SK-N-SH treated with all-trans-retinoic acid at 6 μM for 48 hours (cell line): ENCODE data around the gene ZNF689.

Experiments
- ATAC-seq: fragments of 200-7000 bp; cut with Tn5 transposase; 3 replicates; pipeline ENCODE4 v1.9.1; 2020; ENCODE audit warnings: mild to moderate bottlenecking, moderate library complexity
- ARNTL ChIP-seq: fragments of 450-650 bp; formaldehyde crosslinking; IDR thresholded peaks from 2 replicates; pipeline ENCODE4 v1.5.0; 2020; ENCODE audit warnings: low read depth, mild to moderate bottlenecking, moderate library complexity, borderline replicate concordance
- BACH2 ChIP-seq: fragments of 250-450 bp; sonication (Bioruptor Pico); IDR thresholded peaks from 2 replicates; pipeline ENCODE4 v1.9.0; 2021; ENCODE audit warnings: mild to moderate bottlenecking, borderline replicate concordance
- CREB5 ChIP-seq: fragments of 250-450 bp; sonication (Bioruptor Pico); IDR thresholded peaks from 2 replicates; pipeline ENCODE4 v1.5.1; 2020; ENCODE audit warnings: low read depth, mild to moderate bottlenecking, moderate library complexity
- CSDC2 ChIP-seq: fragments of 250-450 bp; sonication (Bioruptor Pico); IDR thresholded peaks from 2 replicates; pipeline ENCODE4 v1.5.0; 2020; ENCODE audit warnings: mild to moderate bottlenecking, moderate library complexity
- ESRRG ChIP-seq: fragments of 250-450 bp; sonication (Bioruptor Pico); IDR thresholded peaks from 2 replicates; pipeline ENCODE4 v1.6.1; 2021; ENCODE audit warnings: mild to moderate bottlenecking
- GLIS3 ChIP-seq: fragments of 250-450 bp; sonication (Bioruptor Pico); IDR thresholded peaks from 2 replicates; pipeline ENCODE4 v1.5.0; 2020; ENCODE audit warnings: mild to moderate bottlenecking, moderate library complexity
- ISL1 ChIP-seq: fragments of 250-450 bp; sonication (Bioruptor Pico); IDR thresholded peaks from 2 replicates; pipeline ENCODE4 v2.1.2; 2022; ENCODE audit warnings: mild to moderate bottlenecking, moderate library complexity
- OSR1 ChIP-seq: fragments of 250-450 bp; sonication (Bioruptor Pico); IDR thresholded peaks from 2 replicates; pipeline ENCODE4 v1.8.0; 2022; ENCODE audit warnings: moderate library complexity, mild to moderate bottlenecking, inconsistent platforms
- PATZ1 ChIP-seq: fragments of 250-450 bp; sonication (Bioruptor Pico); IDR thresholded peaks from 2 replicates; pipeline ENCODE4 v1.8.0; 2020; ENCODE audit warnings: mild to moderate bottlenecking, moderate library complexity, borderline replicate concordance
- POU6F1 ChIP-seq: fragments of 250-450 bp; sonication (Bioruptor Pico); IDR thresholded peaks from 2 replicates; pipeline ENCODE4 v1.8.0; 2021; ENCODE audit warnings: low read depth, mild to moderate bottlenecking, moderate library complexity, borderline replicate concordance
- PPARA ChIP-seq: fragments of 250-450 bp; sonication (Bioruptor Pico); IDR thresholded peaks from 2 replicates; pipeline ENCODE4 v1.5.0; 2020; ENCODE audit warnings: mild to moderate bottlenecking, borderline replicate concordance
- RARB ChIP-seq: fragments of 250-450 bp; sonication (Bioruptor Pico); IDR thresholded peaks from 2 replicates; pipeline ENCODE4 v1.8.0; 2021; ENCODE audit warnings: mild to moderate bottlenecking, moderate library complexity
- SNAI2 ChIP-seq: fragments of 250-450 bp; sonication (Bioruptor Pico); IDR thresholded peaks from 2 replicates; pipeline ENCODE4 v1.5.0; 2020; ENCODE audit warnings: mild to moderate bottlenecking, moderate library complexity
- TCF4 ChIP-seq: fragments of 250-450 bp; sonication (Bioruptor Pico); IDR thresholded peaks from 2 replicates; pipeline ENCODE4 v1.8.0; 2021; ENCODE audit warnings: mild to moderate bottlenecking, moderate library complexity, borderline replicate concordance
- TOX ChIP-seq: fragments of 250-450 bp; sonication (Bioruptor Pico); IDR thresholded peaks from 2 replicates; pipeline ENCODE4 v1.8.0; 2021; ENCODE audit warnings: mild to moderate bottlenecking, moderate library complexity, borderline replicate concordance
- TSHZ2 ChIP-seq: fragments of 250-450 bp; sonication (Bioruptor Pico); IDR thresholded peaks from 2 replicates; pipeline ENCODE4 v1.5.0; 2020; ENCODE audit warnings: mild to moderate bottlenecking, moderate library complexity
- ZC3H10 ChIP-seq: fragments of 250-450 bp; sonication (Bioruptor Pico); IDR thresholded peaks from 2 replicates; pipeline ENCODE4 v1.5.1; 2021; ENCODE audit warnings: mild to moderate bottlenecking, moderate library complexity
- ZFP3 ChIP-seq: fragments of 250-450 bp; sonication (Bioruptor Pico); IDR thresholded peaks from 2 replicates; pipeline ENCODE4 v1.5.0; 2020; ENCODE audit warnings: mild to moderate bottlenecking, moderate library complexity
- ZFP30 ChIP-seq: fragments of 450-650 bp; formaldehyde crosslinking; IDR thresholded peaks from 2 replicates; pipeline ENCODE4 v1.5.0; 2022; ENCODE audit warnings: mild to moderate bottlenecking, moderate library complexity
- ZNF565 ChIP-seq: fragments of 450-650 bp; formaldehyde crosslinking; conservative IDR thresholded peaks from 2 replicates; pipeline ENCODE4 v1.5.0; 2020; ENCODE audit warnings: low read depth, mild to moderate bottlenecking, moderate library complexity
- ZNF8 ChIP-seq: fragments of 450-650 bp; formaldehyde crosslinking; IDR thresholded peaks from 2 replicates; pipeline ENCODE4 v1.5.0; 2020; ENCODE audit warnings: mild to moderate bottlenecking, moderate library complexity
- TF ChIP-seq, protein P1 (sequence below): fragments of 250-450 bp; sonication (Bioruptor Pico); IDR thresholded peaks from 2 replicates; pipeline ENCODE4 v1.5.1; 2021; ENCODE audit warnings: mild to moderate bottlenecking, moderate library complexity

The ZNF689 gene

GRCh38 chr16:30622455-30623032 lies 12.4 kb upstream of the ZNF689 start:
- no peak for ATAC-seq
- TF ChIP-seq ZFP30 (CRISPR knock-in tag) (no peak), OSR1 (CRISPR knock-in tag) (no peak), ZC3H10 (no peak), BACH2 (CRISPR knock-in tag) (no peak), ZNF8 (CRISPR knock-in tag) (no peak), CREB5 (CRISPR knock-in tag) (no peak), SNAI2 (CRISPR knock-in tag) (no peak), ISL1 (CRISPR knock-in tag) (no peak)
- TF ChIP-seq, protein P1, sequence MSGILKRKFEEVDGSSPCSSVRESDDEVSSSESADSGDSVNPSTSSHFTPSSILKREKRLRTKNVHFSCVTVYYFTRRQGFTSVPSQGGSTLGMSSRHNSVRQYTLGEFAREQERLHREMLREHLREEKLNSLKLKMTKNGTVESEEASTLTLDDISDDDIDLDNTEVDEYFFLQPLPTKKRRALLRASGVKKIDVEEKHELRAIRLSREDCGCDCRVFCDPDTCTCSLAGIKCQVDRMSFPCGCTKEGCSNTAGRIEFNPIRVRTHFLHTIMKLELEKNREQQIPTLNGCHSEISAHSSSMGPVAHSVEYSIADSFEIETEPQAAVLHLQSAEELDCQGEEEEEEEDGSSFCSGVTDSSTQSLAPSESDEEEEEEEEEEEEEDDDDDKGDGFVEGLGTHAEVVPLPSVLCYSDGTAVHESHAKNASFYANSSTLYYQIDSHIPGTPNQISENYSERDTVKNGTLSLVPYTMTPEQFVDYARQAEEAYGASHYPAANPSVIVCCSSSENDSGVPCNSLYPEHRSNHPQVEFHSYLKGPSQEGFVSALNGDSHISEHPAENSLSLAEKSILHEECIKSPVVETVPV (CRISPR knock-in tag) = no peak
- TF ChIP-seq, all 23 proteins: peak for 0

DNA sequence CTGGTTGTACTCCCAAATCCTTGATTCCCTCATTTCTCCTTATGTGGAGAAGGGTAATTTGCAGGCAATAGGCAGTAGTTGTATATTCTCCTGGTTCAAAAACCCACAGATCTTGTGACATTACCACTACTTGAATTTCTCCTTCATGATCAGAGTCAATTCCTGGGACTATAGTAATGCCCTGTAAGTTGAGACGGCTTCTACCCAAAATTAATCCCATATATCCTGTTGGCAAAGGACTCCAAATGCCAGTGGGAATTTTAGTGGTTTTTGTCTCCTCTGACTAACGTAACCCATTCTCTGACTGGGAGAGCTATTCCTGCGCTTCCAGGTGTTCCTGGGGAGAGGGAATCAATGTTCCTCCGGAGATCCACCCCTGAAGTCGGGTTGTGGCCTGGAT lies 11.6 kb upstream of the ZNF689 start:
- peak; percentile 51 for ATAC-seq
- TF ChIP-seq ESRRG (no peak), SNAI2 (CRISPR knock-in tag) (no peak), TSHZ2 (CRISPR knock-in tag) (no peak), PPARA (CRISPR knock-in tag) (no peak), ZNF8 (CRISPR knock-in tag) (no peak), ARNTL (CRISPR knock-in tag) (no peak), ZFP3 (CRISPR knock-in tag) (no peak), ISL1 (CRISPR knock-in tag) (no peak), CREB5 (CRISPR knock-in tag) (no peak), CSDC2 (no peak), ZNF565 (no peak), TOX (CRISPR knock-in tag) (no peak), RARB (CRISPR knock-in tag) (no peak)
- TF ChIP-seq, protein P1 (CRISPR knock-in tag) = no peak
- TF ChIP-seq, all 23 proteins: peak for 0

GRCh38 chr16:30620169-30620568 lies 10.0 kb upstream of the ZNF689 start:
- no peak for ATAC-seq
- TF ChIP-seq TCF4 (CRISPR knock-in tag) (no peak), CSDC2 (no peak), ZNF8 (CRISPR knock-in tag) (no peak), TSHZ2 (CRISPR knock-in tag) (no peak), ZC3H10 (no peak), ESRRG (no peak), POU6F1 (CRISPR knock-in tag) (no peak), GLIS3 (CRISPR knock-in tag) (no peak), ZNF565 (no peak), ISL1 (CRISPR knock-in tag) (no peak), PATZ1 (CRISPR knock-in tag) (no peak), SNAI2 (CRISPR knock-in tag) (no peak), TOX (CRISPR knock-in tag) (no peak), ZFP30 (CRISPR knock-in tag) (no peak), OSR1 (CRISPR knock-in tag) (no peak)
